Loucy (cell line): ENCODE results near the gene GLRX.
"Not testable (repeated sequence)": the region's sequence is repeated elsewhere in the genome, so short reads cannot be mapped to it uniquely, and the experiment has no call there.

Experiments
- H2AFZ ChIP-seq: fragments of 200-600 bp; sonication (generic); 2 replicates; pipeline ENCODE4 v1.6.0; 2016; ENCODE audit warnings: antibody characterized with exemption, mild to moderate bottlenecking, low read length, moderate library complexity
- H3F3A ChIP-seq: fragments of 200-600 bp; 2 replicates; pipeline ENCODE4 v1.6.0; 2016; ENCODE audit warnings: antibody characterized with exemption, low read depth, mild to moderate bottlenecking
- H3K27me3 ChIP-seq: fragments of 200-600 bp; sonication (generic); 2 replicates; pipeline ENCODE4 v1.6.1; 2014; ENCODE audit warnings: low read length, mild to moderate bottlenecking; ENCODE audit not compliant: insufficient read depth, poor library complexity, severe bottlenecking
- H3K36me3 ChIP-seq: fragments of 200-600 bp; sonication (generic); 2 replicates; pipeline ENCODE4 v1.6.1; 2016; ENCODE audit warnings: low read length; ENCODE audit not compliant: insufficient read depth
- H3K4me1 ChIP-seq: fragments of 200-600 bp; sonication (generic); 2 replicates; pipeline ENCODE4 v1.5.1; 2014; ENCODE audit warnings: low read length, mild to moderate bottlenecking; ENCODE audit not compliant: insufficient read depth, poor library complexity, severe bottlenecking
- H3K4me2 ChIP-seq: fragments of 200-600 bp; sonication (generic); 2 replicates; pipeline ENCODE4 v1.6.0; 2014; ENCODE audit warnings: antibody characterized with exemption, low read length, low read depth, mild to moderate bottlenecking; ENCODE audit not compliant: poor library complexity, severe bottlenecking
- H3K4me3 ChIP-seq: fragments of 200-600 bp; sonication (generic); 2 replicates; pipeline ENCODE4 v1.5.1; 2014; ENCODE audit warnings: low read length, mild to moderate bottlenecking, mixed read lengths; ENCODE audit not compliant: poor library complexity, severe bottlenecking
- H3K79me2 ChIP-seq: fragments of 200-600 bp; sonication (generic); 2 replicates; pipeline ENCODE4 v1.6.1; 2014; ENCODE audit warnings: low read length; ENCODE audit not compliant: insufficient read depth
- H3K9ac ChIP-seq: fragments of 200-600 bp; sonication (generic); 2 replicates; pipeline ENCODE4 v1.6.0; 2014; ENCODE audit warnings: mild to moderate bottlenecking, low read depth, low read length, moderate library complexity; ENCODE audit not compliant: poor library complexity, severe bottlenecking
- H3K9me2 ChIP-seq: fragments of 200-600 bp; sonication (generic); replicated peaks from 2 replicates; pipeline ENCODE4 v1.6.1; 2016; ENCODE audit warnings: low read depth, low read length, mixed read lengths
- H3K9me3 ChIP-seq: fragments of 200-600 bp; sonication (generic); 2 replicates; pipeline ENCODE4 v1.6.1; 2014; ENCODE audit warnings: mild to moderate bottlenecking, antibody characterized with exemption, low read length, low read depth; ENCODE audit not compliant: insufficient read depth
- H4K20me1 ChIP-seq: fragments of 200-600 bp; sonication (generic); 2 replicates; pipeline ENCODE4 v1.6.0; 2014; ENCODE audit warnings: antibody characterized with exemption, low read length, mild to moderate bottlenecking; ENCODE audit not compliant: insufficient read depth, poor library complexity, severe bottlenecking
- CTCF ChIP-seq: fragments of 200-600 bp; sonication (generic); conservative IDR thresholded peaks from 2 replicates; pipeline ENCODE4 v1.5.1; 2014; ENCODE audit warnings: mild to moderate bottlenecking, antibody characterized with exemption, low read length
- EZH2phosphoT487 ChIP-seq: fragments of 200-600 bp; IDR thresholded peaks from 2 replicates; pipeline ENCODE4 v1.6.1; 2018; ENCODE audit warnings: antibody characterized with exemption, mild to moderate bottlenecking, moderate library complexity, borderline replicate concordance

GLRX gene

GRCh38 chr5:95856501-95856981, 34.0 kb upstream of the GLRX start:
- no peak for TF ChIP-seq CTCF
- TF ChIP-seq EZH2phosphoT487, result no peak
- H4K20me1 ChIP-seq, result no peaks in the 10 kb centered on the region
- H3K27me3 ChIP-seq, result no peaks in the 10 kb centered on the region
- H3K4me1 ChIP-seq, result peaks cover 9% of the 10 kb centered on the region
- H3K9ac ChIP-seq, result no peak overlapping the region
- no peaks in the 10 kb centered on the region for H3F3A ChIP-seq
- no peak overlapping the region for H3K4me3 ChIP-seq
- no peaks in the 10 kb centered on the region for H3K9me3 ChIP-seq
- H3K4me2 ChIP-seq, result no peak overlapping the region
- no peaks in the 10 kb centered on the region for H3K79me2 ChIP-seq
- H3K9me2 ChIP-seq, result no peaks in the 10 kb centered on the region
- no peak overlapping the region for H2AFZ ChIP-seq
- no peaks in the 10 kb centered on the region for H3K36me3 ChIP-seq

DNA sequence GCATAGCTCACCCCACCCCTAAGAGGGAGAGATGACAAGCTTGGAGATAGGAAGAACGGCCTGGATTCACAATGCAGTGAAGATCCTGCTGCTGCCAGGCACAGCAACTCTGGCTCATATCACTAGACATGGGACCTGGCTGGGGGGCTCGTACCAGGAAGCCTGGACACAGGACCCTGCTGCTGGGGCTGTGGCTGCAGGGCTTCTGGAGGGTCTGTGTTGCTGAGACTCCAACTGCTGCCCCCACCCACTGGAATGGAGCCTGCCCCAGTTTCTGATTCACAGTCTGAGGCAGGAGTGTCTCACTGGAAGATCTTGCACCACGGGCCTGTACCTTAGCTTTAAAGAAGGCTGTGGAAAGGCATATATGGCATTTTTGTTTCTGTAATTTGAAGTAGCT, 31.0 kb upstream of the GLRX start:
- Histone ChIP-seq H3K27me3 (no peaks in the 10 kb centered on the region), H2AFZ (no peak overlapping the region), H3K4me2 (no peak overlapping the region), H3K36me3 (no peaks in the 10 kb centered on the region), H4K20me1 (no peaks in the 10 kb centered on the region), H3F3A (no peaks in the 10 kb centered on the region), H3K9ac (no peak overlapping the region), H3K9me3 (no peaks in the 10 kb centered on the region), H3K4me3 (no peak overlapping the region), H3K79me2 (no peaks in the 10 kb centered on the region), H3K4me1 (no peaks in the 10 kb centered on the region), H3K9me2 (no peaks in the 10 kb centered on the region)
- TF ChIP-seq CTCF (no peak), EZH2phosphoT487 (no peak)

DNA sequence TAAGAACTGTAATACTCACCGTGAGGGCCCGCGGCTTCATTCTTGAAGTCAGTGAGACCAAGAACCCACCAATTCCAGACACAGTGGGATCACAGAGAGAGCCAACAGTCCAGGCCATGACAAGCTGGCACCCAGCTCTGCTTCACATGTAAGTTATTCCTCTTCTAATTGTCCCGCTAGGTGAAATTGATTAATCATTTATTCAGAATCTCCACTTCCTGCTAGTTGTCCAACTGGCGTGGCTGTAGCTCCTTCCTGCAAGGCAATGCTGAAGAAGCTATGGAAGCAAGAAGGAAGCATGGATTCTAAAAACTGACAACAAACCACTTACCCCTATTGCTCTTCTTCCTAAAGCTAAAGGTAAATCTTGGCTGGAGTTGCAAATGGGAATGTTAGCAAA, 30.0 kb upstream of the GLRX start:
- Histone ChIP-seq H3K79me2 (no peaks in the 10 kb centered on the region), H3F3A (no peaks in the 10 kb centered on the region), H2AFZ (no peak overlapping the region), H3K27me3 (no peaks in the 10 kb centered on the region), H3K4me1 (no peaks in the 10 kb centered on the region), H3K9me3 (no peaks in the 10 kb centered on the region), H3K4me3 (no peak overlapping the region), H3K36me3 (no peaks in the 10 kb centered on the region), H3K9me2 (no peaks in the 10 kb centered on the region), H3K9ac (no peak overlapping the region), H4K20me1 (no peaks in the 10 kb centered on the region), H3K4me2 (no peak overlapping the region)
- no peak for TF ChIP-seq EZH2phosphoT487
- no peak for TF ChIP-seq CTCF

DNA sequence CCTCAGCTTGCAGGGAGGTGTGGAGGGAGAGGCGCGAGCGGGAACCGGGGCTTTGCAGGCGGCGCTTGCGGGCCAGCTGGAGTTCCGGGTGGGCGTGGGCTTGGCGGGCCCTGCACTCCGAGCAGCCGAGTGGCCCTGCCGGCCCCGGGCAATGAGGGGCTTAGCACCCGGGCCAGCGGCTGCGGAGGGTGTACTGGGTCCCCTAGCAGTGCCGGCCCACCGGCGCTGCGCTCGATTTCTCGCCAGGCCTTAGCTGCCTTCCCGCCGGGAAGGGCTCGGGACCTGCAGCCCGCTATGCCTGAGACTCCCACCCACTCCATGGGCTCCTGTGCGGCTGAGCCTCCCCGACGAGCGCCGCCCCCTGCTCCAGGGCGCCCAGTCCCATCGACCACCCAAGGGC, 28.6 kb upstream of the GLRX start:
- H3K27me3 ChIP-seq, H3K4me1 ChIP-seq, H3K9me3 ChIP-seq, H3K4me3 ChIP-seq, H3K9me2 ChIP-seq, H3K9ac ChIP-seq, H3K36me3 ChIP-seq, H3K4me2 ChIP-seq, H4K20me1 ChIP-seq, H3F3A ChIP-seq, H2AFZ ChIP-seq, H3K79me2 ChIP-seq: not testable (repeated sequence)
